GM23248 (cell line): ENCODE data around the gene SMIM38. TPM values are rescaled to one million over a fixed set of nuclear protein-coding genes. Genes with fewer than 3 reads are reported as not detected.

Source experiments
- DNase-seq: peaks from one replicate; pipeline ENCODE4 v3.0.0-alpha.2; 2015
- H2AFZ ChIP-seq: fragments of 200-600 bp; sonication (generic); 2 replicates; pipeline ENCODE4 v1.6.1; 2016; ENCODE audit warnings: antibody characterized with exemption
- H3F3A ChIP-seq: fragments of 200-600 bp; sonication (generic); 2 replicates; pipeline ENCODE4 v1.6.1; 2016; ENCODE audit warnings: mild to moderate bottlenecking, antibody characterized with exemption, mixed run types; ENCODE audit not compliant: insufficient read depth
- H3K27ac ChIP-seq: fragments of 200-600 bp; sonication (generic); 2 replicates; pipeline ENCODE4 v1.5.1; 2016; ENCODE audit warnings: mild to moderate bottlenecking
- H3K27me3 ChIP-seq: fragments of 200-600 bp; sonication (generic); replicated peaks from 2 replicates; pipeline ENCODE4 v1.6.1; 2016; ENCODE audit warnings: mild to moderate bottlenecking; ENCODE audit not compliant: insufficient read depth
- H3K36me3 ChIP-seq: fragments of 200-600 bp; sonication (generic); 2 replicates; pipeline ENCODE4 v1.6.1; 2016; ENCODE audit warnings: low read depth, mild to moderate bottlenecking
- H3K4me1 ChIP-seq: fragments of 200-600 bp; sonication (generic); 2 replicates; pipeline ENCODE4 v1.6.1; 2016; ENCODE audit warnings: mild to moderate bottlenecking; ENCODE audit not compliant: insufficient read depth
- H3K4me2 ChIP-seq: fragments of 200-600 bp; sonication (generic); one replicate; pipeline ENCODE4 v1.6.1; 2016; ENCODE audit warnings: mild to moderate bottlenecking; ENCODE audit not compliant: unreplicated experiment
- H3K4me3 ChIP-seq: fragments of 200-600 bp; sonication (generic); 2 replicates; pipeline ENCODE4 v1.5.1; 2016; ENCODE audit warnings: mild to moderate bottlenecking
- H3K79me2 ChIP-seq: fragments of 200-600 bp; sonication (generic); 2 replicates; pipeline ENCODE4 v1.6.1; 2016; ENCODE audit warnings: mild to moderate bottlenecking; ENCODE audit not compliant: insufficient read depth
- H3K9ac ChIP-seq: fragments of 200-600 bp; sonication (generic); 2 replicates; pipeline ENCODE4 v1.6.1; 2016; ENCODE audit warnings: mild to moderate bottlenecking
- H3K9me2 ChIP-seq: fragments of 200-600 bp; sonication (generic); 2 replicates; pipeline ENCODE4 v1.6.1; 2016; ENCODE audit warnings: mixed run types, mild to moderate bottlenecking, moderate library complexity; ENCODE audit not compliant: insufficient read depth
- H3K9me3 ChIP-seq: fragments of 200-600 bp; sonication (generic); one replicate; pipeline ENCODE4 v1.6.1; 2017; ENCODE audit warnings: low read depth
- H4K20me1 ChIP-seq: fragments of 200-600 bp; sonication (generic); 2 replicates; pipeline ENCODE4 v1.6.0; 2016; ENCODE audit not compliant: insufficient read depth
- EZH2 ChIP-seq: fragments of 200-600 bp; sonication (generic); IDR thresholded peaks from 2 replicates; pipeline ENCODE4 v1.6.1; 2018; ENCODE audit warnings: antibody characterized with exemption, mild to moderate bottlenecking; ENCODE audit not compliant: insufficient read depth, poor library complexity, severe bottlenecking
- EZH2phosphoT487 ChIP-seq: fragments of 200-600 bp; sonication (generic); IDR thresholded peaks from 2 replicates; pipeline ENCODE4 v1.6.1; 2018; ENCODE audit warnings: antibody characterized with exemption, moderate library complexity, mild to moderate bottlenecking, low read depth; ENCODE audit not compliant: insufficient read depth
- WGBS, 2 experiments: methylation state at CpG; one replicate each; pipeline ENCODE4 v1.1.6; 2015 to 2017; ENCODE audit warnings: low lambda C conversion rate in 2 of 2, low coverage in 1 of 2; ENCODE audit errors: missing lambda C conversion rate in 2 of 2; 5-methylcytosine and 5-hydroxymethylcytosine counted together
- in situ Hi-C: fragments of 300-500 bp; cut with MboI; formaldehyde crosslinking; loops from 2 replicates; pipeline ENCODE4 v1.15.0; 2020
- polyA plus RNA-seq: library from polyadenylated mRNA; unstranded; fragments of >200 nt; fragmentation: Nextera tagmentation; extraction: Ambion mirVana; gene quantifications from 2 replicates; pipeline ENCODE4 v1.2.1, GENCODE V29; 2016
- total RNA-seq: library from RNA; depleted of rRNA; stranded (reverse); fragments of >200 nt; shearing (Covaris generic); gene quantifications from 2 replicates; pipeline ENCODE4 v1.2.3, GENCODE V29; 2014

SMIM38 gene
- total and polyA plus RNA-seq, 2 experiments from 2014 or later: not detected

DNA sequence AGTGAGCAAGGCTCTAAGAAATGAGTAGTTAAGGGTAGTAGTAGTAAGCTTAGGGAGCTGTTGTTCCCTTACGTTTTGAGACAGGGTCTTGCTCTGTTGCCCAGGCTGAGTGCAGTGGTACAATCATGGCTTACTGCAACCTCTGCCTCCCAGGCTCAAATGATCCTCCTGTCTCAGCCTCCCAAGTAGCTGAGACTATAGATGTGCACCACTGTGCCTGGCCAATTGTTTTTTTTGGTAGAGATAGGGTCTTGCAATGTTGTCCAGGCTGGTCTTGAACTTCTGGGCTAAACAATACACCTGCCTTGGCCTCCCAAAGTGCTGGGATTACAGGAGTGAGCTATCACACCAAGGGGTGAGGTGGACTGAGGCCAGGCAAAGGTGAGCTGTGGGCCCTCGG, 10.0 kb downstream of the SMIM38 start:
- H3F3A ChIP-seq: no peaks in the 10 kb centered on the region
- TF ChIP-seq EZH2: no peak
- TF ChIP-seq EZH2phosphoT487: no peak
- no peaks in the 10 kb centered on the region for H3K36me3 ChIP-seq
- H3K27me3 ChIP-seq: no peaks in the 10 kb centered on the region
- H3K4me3 ChIP-seq: no peak overlapping the region
- no peak overlapping the region for H3K4me2 ChIP-seq
- DNase-seq: no peak
- no peaks in the 10 kb centered on the region for H4K20me1 ChIP-seq
- H3K27ac ChIP-seq: no peak overlapping the region
- peaks cover 5% of the 10 kb centered on the region; the same call in 1 of the 2 replicates for H3K4me1 ChIP-seq
- H2AFZ ChIP-seq: no peak overlapping the region
- no peaks in the 10 kb centered on the region for H3K9me2 ChIP-seq
- H3K79me2 ChIP-seq: no peaks in the 10 kb centered on the region
- peaks cover 5% of the 10 kb centered on the region for H3K9me3 ChIP-seq
- WGBS, 2 experiments: 80 to 85% methylated on average over 2 of the region's 2 CpGs
- in situ Hi-C loops: no loop called here
- no peak overlapping the region for H3K9ac ChIP-seq

DNA sequence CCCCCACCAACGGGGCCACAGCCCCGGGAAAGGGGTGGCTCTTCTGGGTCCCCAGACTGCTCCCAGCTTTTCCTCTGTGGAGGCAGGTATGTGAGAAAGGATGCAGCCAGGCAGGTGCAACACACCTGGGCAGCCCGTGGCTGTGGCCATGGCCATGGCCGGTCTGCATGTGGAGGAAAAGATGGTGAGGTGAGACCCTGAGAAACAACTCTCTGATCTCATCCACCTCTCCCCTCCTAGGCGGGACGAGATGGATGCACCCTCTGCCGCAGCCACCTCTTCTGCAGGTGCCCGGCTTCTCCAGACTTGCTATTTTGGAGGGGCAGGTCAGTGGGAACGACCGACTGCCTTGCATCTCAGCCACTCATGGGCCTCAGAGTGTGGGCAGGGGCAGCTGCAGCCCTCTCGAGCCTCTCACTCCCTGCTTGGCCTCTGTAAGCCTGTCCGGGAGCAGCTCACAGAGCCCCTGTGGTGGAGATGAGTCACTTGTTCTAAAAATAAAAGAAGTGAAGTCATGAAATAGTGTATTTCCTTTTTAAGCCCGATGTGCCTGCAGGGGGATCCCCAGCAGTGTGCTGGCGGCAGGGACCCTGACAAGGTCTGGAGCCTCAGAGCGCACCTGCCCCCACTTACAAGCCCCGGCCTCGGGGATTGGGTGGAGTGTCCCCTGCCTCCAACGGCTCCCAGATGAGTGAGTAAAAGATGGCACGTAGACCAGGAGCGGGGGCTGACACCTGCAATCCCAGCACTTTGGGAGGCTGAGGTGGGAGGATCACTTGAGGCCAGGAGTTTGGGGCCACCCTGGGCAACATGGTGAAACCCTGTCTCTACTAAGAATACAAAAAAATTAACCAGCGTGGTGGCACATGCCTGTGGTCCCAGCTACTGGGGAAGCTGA, 10.7 kb downstream of the SMIM38 start:
- Histone ChIP-seq H3K36me3 (no peaks in the 10 kb centered on the region), H3K9ac (no peak overlapping the region)

DNA sequence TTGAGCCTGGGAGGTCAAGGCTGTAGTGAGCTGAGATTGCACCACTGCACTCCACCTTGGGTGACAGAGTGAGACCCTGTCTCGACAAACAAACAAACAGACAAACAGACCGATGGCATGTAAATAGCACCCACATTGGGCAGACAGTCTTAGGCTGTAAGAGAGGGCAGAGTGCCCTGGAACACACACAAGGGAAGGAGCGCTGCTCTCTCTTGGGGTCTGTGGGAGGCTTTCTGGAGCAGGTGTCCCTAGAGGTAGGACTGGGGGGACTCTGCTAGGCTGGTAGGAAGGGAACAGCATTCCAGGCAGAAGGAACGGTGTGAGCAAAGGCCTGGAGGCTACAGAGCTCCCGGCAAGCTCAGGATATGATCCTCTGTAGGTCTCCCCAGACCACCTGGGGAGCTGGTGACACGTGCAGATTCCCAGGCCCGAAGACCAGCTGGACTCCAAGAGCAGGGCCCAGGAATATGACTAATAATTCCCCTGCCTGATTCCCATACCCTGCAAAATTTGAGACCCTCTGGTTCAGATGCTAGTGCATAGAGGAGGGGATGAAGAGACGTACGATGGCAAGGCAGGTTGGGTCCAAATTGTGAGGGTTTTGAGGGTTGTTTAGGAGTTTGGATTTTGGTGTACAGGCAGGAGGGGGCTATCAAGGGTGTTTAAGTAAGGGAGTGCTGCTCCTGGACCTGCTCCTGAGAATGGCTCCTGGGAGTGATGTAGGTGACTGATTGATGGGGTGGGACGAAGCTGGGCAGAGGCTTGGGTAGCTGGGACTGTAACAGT, 11.6 kb downstream of the SMIM38 start:
- no peaks in the 10 kb centered on the region for H3K36me3 ChIP-seq
- 83 to 85% methylated on average over 10 of the region's 10 CpGs for WGBS, 2 experiments
- no peak overlapping the region for H3K9ac ChIP-seq
- peaks cover 5% of the 10 kb centered on the region for H3K9me3 ChIP-seq
- H3K9me2 ChIP-seq: no peaks in the 10 kb centered on the region
- no peak for DNase-seq
- TF ChIP-seq EZH2phosphoT487 (no peak), EZH2 (no peak)
- H3K27ac ChIP-seq: no peak overlapping the region
- no peak overlapping the region for H2AFZ ChIP-seq
- H4K20me1 ChIP-seq: no peaks in the 10 kb centered on the region
- H3K79me2 ChIP-seq: no peaks in the 10 kb centered on the region
- H3K27me3 ChIP-seq: no peaks in the 10 kb centered on the region
- no peak overlapping the region for H3K4me3 ChIP-seq
- H3K4me2 ChIP-seq: no peak overlapping the region
- no peaks in the 10 kb centered on the region for H3F3A ChIP-seq
- in situ Hi-C loops: no loop called here
- peaks cover 5% of the 10 kb centered on the region; the same call in 1 of the 2 replicates for H3K4me1 ChIP-seq

More for the DNA sequence above, 10.7 kb downstream of the SMIM38 start:
- Histone ChIP-seq H3K4me1 (peaks cover 5% of the 10 kb centered on the region; the same call in 1 of the 2 replicates), H3K27me3 (no peaks in the 10 kb centered on the region), H3K9me2 (no peaks in the 10 kb centered on the region), H3K9me3 (peaks cover 5% of the 10 kb centered on the region), H3F3A (no peaks in the 10 kb centered on the region), H2AFZ (no peak overlapping the region), H3K4me3 (0 out of 2 replicates have a peak overlapping the region, but pooled peaks have one; percentile 28), H3K27ac (no peak overlapping the region), H3K79me2 (no peaks in the 10 kb centered on the region), H4K20me1 (no peaks in the 10 kb centered on the region), H3K4me2 (peak overlapping the region; percentile 61)
- peak; percentile 90 for DNase-seq
- in situ Hi-C loops: no loop called here
- WGBS, 2 experiments: 26 to 30% methylated on average over 21 of the region's 21 CpGs
- no peak for TF ChIP-seq EZH2
- no peak for TF ChIP-seq EZH2phosphoT487

DNA sequence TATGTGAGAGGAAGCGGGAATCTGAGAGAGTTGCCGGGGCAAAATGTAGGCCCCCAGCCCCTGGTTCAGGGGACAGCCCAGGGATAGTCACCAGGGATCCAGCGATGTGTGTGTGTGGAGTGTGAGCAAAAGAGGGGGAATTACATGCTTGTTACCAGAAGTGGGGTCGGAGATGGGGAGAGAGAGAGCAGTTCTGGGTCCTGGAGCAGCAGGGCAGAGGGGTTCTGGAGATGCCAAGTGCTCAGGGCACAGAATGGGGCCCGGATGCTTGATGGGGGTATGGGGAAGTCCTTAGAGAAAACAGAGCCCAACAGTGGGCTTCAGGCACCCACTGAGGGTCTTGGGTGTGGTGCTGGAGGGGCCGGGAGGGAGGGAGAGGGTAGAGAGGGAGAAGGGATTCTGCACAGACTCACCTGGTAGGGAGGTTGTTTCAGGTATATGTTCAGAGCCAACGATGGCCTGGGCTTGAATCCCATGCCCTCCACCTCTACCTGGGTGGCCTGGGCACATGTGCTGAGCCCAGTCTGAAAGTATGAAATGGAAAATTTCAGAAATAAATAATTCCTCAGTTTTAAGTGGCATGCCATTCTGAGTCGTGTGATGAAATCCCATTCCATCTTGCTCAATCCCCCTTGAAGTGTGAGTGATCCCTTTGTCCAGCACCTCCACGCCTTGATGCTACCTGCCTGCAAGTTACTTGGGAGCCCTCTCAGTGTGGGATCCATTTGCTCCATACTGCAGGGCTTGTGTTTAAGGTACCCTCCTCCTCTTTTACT, 12.4 kb downstream of the SMIM38 start:
- Histone ChIP-seq H3K4me1 (peaks cover 5% of the 10 kb centered on the region; the same call in 1 of the 2 replicates), H3K36me3 (no peaks in the 10 kb centered on the region), H3F3A (no peaks in the 10 kb centered on the region), H3K27me3 (no peaks in the 10 kb centered on the region), H4K20me1 (no peaks in the 10 kb centered on the region), H3K9ac (no peak overlapping the region), H3K9me3 (peaks cover 5% of the 10 kb centered on the region), H3K9me2 (no peaks in the 10 kb centered on the region), H3K79me2 (no peaks in the 10 kb centered on the region), H3K4me3 (no peak overlapping the region), H3K27ac (no peak overlapping the region), H2AFZ (no peak overlapping the region), H3K4me2 (no peak overlapping the region)
- peak; percentile 28 for DNase-seq
- WGBS, 2 experiments: 60 to 61% methylated on average over 8 to 9 of the region's 9 CpGs
- in situ Hi-C loops: no loop called here
- TF ChIP-seq EZH2phosphoT487 (no peak), EZH2 (no peak)
